ENCODE data around the gene ENTPD2. TPM values are rescaled to one million over a fixed set of nuclear protein-coding genes. Genes with fewer than 3 reads are reported as not detected.

The ENTPD2 gene
- total RNA-seq, 1 experiment from 2014 or later, result 32.5 TPM

- CTCF ChIA-PET, result no interaction called here
- Histone ChIP-seq H3K4me2 (ENCODE audit: low read length) (0 out of 2 replicates have a peak overlapping the region, but pooled peaks have one; percentile 1), H3K4me1 (ENCODE audit: control insufficient read depth in 1 of 2, insufficient read depth in 2 of 2, low read length in 2 of 2) (peaks cover 43 to 63% of the 10 kb centered on the region in 2 experiments)
Measured at GRCh38 chr9:137000177-137000930, 53.5 kb downstream of the ENTPD2 start.

More at GRCh38 chr9:137000177-137000930, 53.5 kb downstream of the ENTPD2 start:
- Histone ChIP-seq H3K9ac (ENCODE audit: low read length) (no peak overlapping the region), H3K27me3 (ENCODE audit: insufficient read depth, low read length) (no peaks in the 10 kb centered on the region), H2AFZ (ENCODE audit: low read depth, low read length, poor library complexity, severe bottlenecking) (no peak overlapping the region), H3K9me2 (ENCODE audit: insufficient read depth) (no peaks in the 10 kb centered on the region), H3K36me3 (ENCODE audit: control insufficient read depth in 1 of 2, insufficient read depth in 2 of 2, low read length in 2 of 2) (no peaks in the 10 kb centered on the region), H3K4me3 (replicated peaks in 1 of 2; ENCODE audit: low read depth in 1 of 2, low read length in 2 of 2) (no peak overlapping the region), H3K9me3 (ENCODE audit: control insufficient read depth in 1 of 2, insufficient read depth in 1 of 2, low read depth in 1 of 2, low read length in 2 of 2) (peaks cover 0 to 3% of the 10 kb centered on the region in 2 experiments; a peak in 1 of 4 replicates), H3K79me2 (ENCODE audit: insufficient read depth, low read length) (no peaks in the 10 kb centered on the region), H4K20me1 (ENCODE audit: insufficient read depth) (no peaks in the 10 kb centered on the region), H3K27ac (ENCODE audit: low read depth, low read length) (no peak overlapping the region)
- TF ChIP-seq ZBTB33 (IDR thresholded peaks at IDR 0.05; ENCODE audit: extremely low read depth, insufficient replicate concordance, low read length), result no peak
- TF ChIP-seq SIN3A (IDR thresholded peaks at IDR 0.05; ENCODE audit: low read depth), result no peak
- TF ChIP-seq YY1 (IDR thresholded peaks at IDR 0.05; ENCODE audit: extremely low read depth, insufficient replicate concordance, low read depth, low read length), result no peak
- no peak for TF ChIP-seq JUND (IDR thresholded peaks at IDR 0.05)
- no peak for TF ChIP-seq FOSL1 (IDR thresholded peaks at IDR 0.05; ENCODE audit: low read depth)
- no peak for TF ChIP-seq POLR2AphosphoS5 (IDR thresholded peaks at IDR 0.05; ENCODE audit: low read depth, low read length)
- no TSS peak for BruUV-seq (replicated peaks)
- ATAC-seq, result no peak
- DNase-seq (ENCODE audit: low read depth, low spot score), result no peak
- RAD21 ChIA-PET (ENCODE audit: low non-redundant PET in 1 of 2, low total read pairs in 2 of 2, uncharacterized antibody in 2 of 2, unreplicated experiment in 2 of 2), result no interaction called here
- intact Hi-C loops (cut with micrococcal nuclease), result no loop called here
- POLR2A ChIA-PET, result interaction anchor here (2.9 kb wide), 1 partner anchor 8 kb away, joined by 19 read pairs; the partner anchor contains the start of gene PAXX

Other genes with a start within 250 kb of the ENTPD2 start
- gene RABL6, start 246.1 kb downstream of the ENTPD2 start, total RNA-seq (2021; ENCODE audit: unreplicated experiment), result 98.6 TPM
- gene AJM1, start 211.6 kb downstream of the ENTPD2 start, total RNA-seq (2021; ENCODE audit: unreplicated experiment), result 7.1 TPM
- 148 TPM for gene PHPT1, start 204.7 kb downstream of the ENTPD2 start, total RNA-seq (2021; ENCODE audit: unreplicated experiment)
- 17.3 TPM for gene MAMDC4, start 201.7 kb downstream of the ENTPD2 start, total RNA-seq (2021; ENCODE audit: unreplicated experiment)
- 311 TPM for gene EDF1, start 187.8 kb downstream of the ENTPD2 start, total RNA-seq (2021; ENCODE audit: unreplicated experiment)
- gene TRAF2, start 167.5 kb downstream of the ENTPD2 start, total RNA-seq (2021; ENCODE audit: unreplicated experiment), result 28.4 TPM
- gene FBXW5, start 109.3 kb downstream of the ENTPD2 start, total RNA-seq (2021; ENCODE audit: unreplicated experiment), result 88.0 TPM
- gene C8G, start 108.8 kb downstream of the ENTPD2 start, total RNA-seq (2021; ENCODE audit: unreplicated experiment), result 2.1 TPM
- 4.2 TPM for gene LCN12, start 101.8 kb downstream of the ENTPD2 start, total RNA-seq (2021; ENCODE audit: unreplicated experiment)
- 3.1 TPM for gene PTGDS, start 76.6 kb downstream of the ENTPD2 start, total RNA-seq (2021; ENCODE audit: unreplicated experiment)
- 0.44 TPM for gene LCNL1, start 71.1 kb downstream of the ENTPD2 start, total RNA-seq (2021; ENCODE audit: unreplicated experiment)
- gene PAXX, start 61.6 kb downstream of the ENTPD2 start, total RNA-seq (2021; ENCODE audit: unreplicated experiment), result 89.0 TPM
- gene CLIC3, start 57.5 kb downstream of the ENTPD2 start, total RNA-seq (2021; ENCODE audit: unreplicated experiment), result 8.4 TPM
- gene ABCA2, start 25.8 kb downstream of the ENTPD2 start, total RNA-seq (2021; ENCODE audit: unreplicated experiment), result 114 TPM
- gene FUT7, start 22.0 kb downstream of the ENTPD2 start, total RNA-seq (2021; ENCODE audit: unreplicated experiment), result not detected
- 98.8 TPM for gene NPDC1, start 7.9 kb downstream of the ENTPD2 start, total RNA-seq (2021; ENCODE audit: unreplicated experiment)
- 71.7 TPM for gene SAPCD2, start 16.5 kb upstream of the ENTPD2 start, total RNA-seq (2021; ENCODE audit: unreplicated experiment)
- gene UAP1L1, start 23.5 kb upstream of the ENTPD2 start, total RNA-seq (2021; ENCODE audit: unreplicated experiment), result 11.0 TPM
- 50.9 TPM for gene MAN1B1, start 32.9 kb upstream of the ENTPD2 start, total RNA-seq (2021; ENCODE audit: unreplicated experiment)
- 291 TPM for gene DPP7, start 60.7 kb upstream of the ENTPD2 start, total RNA-seq (2021; ENCODE audit: unreplicated experiment)
- 23.1 TPM for gene GRIN1, start 85.1 kb upstream of the ENTPD2 start, total RNA-seq (2021; ENCODE audit: unreplicated experiment)
- gene LRRC26, start 116.0 kb upstream of the ENTPD2 start, total RNA-seq (2021; ENCODE audit: unreplicated experiment), result 2.4 TPM
- gene TMEM210, start 118.0 kb upstream of the ENTPD2 start, total RNA-seq (2021; ENCODE audit: unreplicated experiment), result not detected
- 75.5 TPM for gene ANAPC2, start 134.5 kb upstream of the ENTPD2 start, total RNA-seq (2021; ENCODE audit: unreplicated experiment)
- gene SSNA1, start 134.6 kb upstream of the ENTPD2 start, total RNA-seq (2021; ENCODE audit: unreplicated experiment), result 84.7 TPM
- 24.9 TPM for gene TPRN, start 146.7 kb upstream of the ENTPD2 start, total RNA-seq (2021; ENCODE audit: unreplicated experiment)
- 45.0 TPM for gene TMEM203, start 151.6 kb upstream of the ENTPD2 start, total RNA-seq (2021; ENCODE audit: unreplicated experiment)
- 28.4 TPM for gene NDOR1, start 151.6 kb upstream of the ENTPD2 start, total RNA-seq (2021; ENCODE audit: unreplicated experiment)
- gene RNF208, start 168.2 kb upstream of the ENTPD2 start, total RNA-seq (2021; ENCODE audit: unreplicated experiment), result 26.1 TPM
- 4.3 TPM for gene CYSRT1, start 171.1 kb upstream of the ENTPD2 start, total RNA-seq (2021; ENCODE audit: unreplicated experiment)
- 0.30 TPM for gene RNF224, start 173.4 kb upstream of the ENTPD2 start, total RNA-seq (2021; ENCODE audit: unreplicated experiment)
- 0.15 TPM for gene SLC34A3, start 176.8 kb upstream of the ENTPD2 start, total RNA-seq (2021; ENCODE audit: unreplicated experiment)
- 502 TPM for gene TUBB4B, start 187.2 kb upstream of the ENTPD2 start, total RNA-seq (2021; ENCODE audit: unreplicated experiment)
- gene STPG3, start 197.2 kb upstream of the ENTPD2 start, total RNA-seq (2021; ENCODE audit: unreplicated experiment), result not detected
- 86.4 TPM for gene NELFB, start 201.3 kb upstream of the ENTPD2 start, total RNA-seq (2021; ENCODE audit: unreplicated experiment)
- gene TOR4A, start 223.7 kb upstream of the ENTPD2 start, total RNA-seq (2021; ENCODE audit: unreplicated experiment), result 34.0 TPM
- 22.2 TPM for gene NRARP, start 248.2 kb upstream of the ENTPD2 start, total RNA-seq (2021; ENCODE audit: unreplicated experiment)

Data from HCT116 (cell line).